SK-N-MC (cell line): ENCODE results near the gene SHROOM1.

Experiments used
- DNase-seq: peaks from one replicate; pipeline ENCODE4 v3.0.0-alpha.2; 2011; ENCODE audit warnings: low read depth, low spot score
- H3K27ac ChIP-seq: fragments of 200-600 bp; sonication (generic); 2 replicates; pipeline ENCODE4 v1.5.1; 2016; ENCODE audit warnings: mixed run types
- H3K36me3 ChIP-seq: fragments of 200-600 bp; sonication (generic); 2 replicates; pipeline ENCODE4 v1.6.1; 2017; ENCODE audit warnings: antibody characterized with exemption, low read length, mixed read lengths; ENCODE audit not compliant: insufficient read depth
- H3K4me3 ChIP-seq: fragments of 200-600 bp; sonication (generic); 2 replicates; pipeline ENCODE4 v1.5.1; 2016
- H3K9ac ChIP-seq: fragments of 200-600 bp; sonication (generic); 2 replicates; pipeline ENCODE4 v1.8.0; 2017; ENCODE audit warnings: mixed run types, mixed read lengths; ENCODE audit not compliant: insufficient read length
- H3K9me3 ChIP-seq: fragments of 200-600 bp; sonication (generic); 2 replicates; pipeline ENCODE4 v1.6.1; 2017; ENCODE audit warnings: low read depth, mild to moderate bottlenecking, antibody characterized with exemption, low read length, moderate library complexity, mixed read lengths
- EZH2 ChIP-seq: fragments of 200-600 bp; sonication (generic); IDR thresholded peaks from one replicate; pipeline ENCODE4 v1.6.1; 2017; ENCODE audit warnings: antibody characterized with exemption
- FOXP2 ChIP-seq: optimal IDR thresholded peaks from 2 replicates; pipeline ENCODE3; 2011; ENCODE audit warnings: mild to moderate bottlenecking, moderate library complexity; ENCODE audit not compliant: insufficient read depth; ENCODE audit errors: extremely low read length, control extremely low read depth
- POLR2AphosphoS5 ChIP-seq: IDR thresholded peaks from 2 replicates; pipeline ENCODE4 v1.6.1; 2012; ENCODE audit warnings: mild to moderate bottlenecking, low read depth, low read length, borderline replicate concordance

SHROOM1 gene

DNA sequence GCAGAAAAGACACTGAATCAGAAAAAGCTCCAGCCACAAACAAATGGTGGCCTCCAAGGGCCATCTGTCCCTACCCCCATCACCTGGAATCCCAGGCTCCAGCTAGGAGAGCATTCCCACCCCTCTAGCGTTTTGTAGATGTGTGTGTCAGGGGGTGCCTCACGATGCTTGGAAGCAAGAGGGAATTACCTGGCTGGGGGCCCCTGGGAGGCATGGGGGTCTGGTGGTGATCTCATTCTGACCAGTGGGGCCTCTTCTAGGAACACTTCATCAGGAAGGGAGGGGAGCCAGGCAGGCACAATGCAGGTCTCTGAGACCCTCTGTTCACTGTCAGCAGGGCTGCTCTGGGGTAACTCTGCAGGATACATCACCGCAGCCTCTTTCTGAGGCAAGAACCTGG is 6.0 kb downstream of the SHROOM1 start:
- no peak for TF ChIP-seq EZH2
- no peak for TF ChIP-seq FOXP2
- TF ChIP-seq POLR2AphosphoS5, result no peak
- H3K36me3 ChIP-seq, result no peaks in the 10 kb centered on the region
- DNase-seq, result no peak
- H3K4me3 ChIP-seq, result no peak overlapping the region
- H3K9me3 ChIP-seq, result no peaks in the 10 kb centered on the region
- H3K9ac ChIP-seq, result no peak overlapping the region
- no peak overlapping the region for H3K27ac ChIP-seq

DNA sequence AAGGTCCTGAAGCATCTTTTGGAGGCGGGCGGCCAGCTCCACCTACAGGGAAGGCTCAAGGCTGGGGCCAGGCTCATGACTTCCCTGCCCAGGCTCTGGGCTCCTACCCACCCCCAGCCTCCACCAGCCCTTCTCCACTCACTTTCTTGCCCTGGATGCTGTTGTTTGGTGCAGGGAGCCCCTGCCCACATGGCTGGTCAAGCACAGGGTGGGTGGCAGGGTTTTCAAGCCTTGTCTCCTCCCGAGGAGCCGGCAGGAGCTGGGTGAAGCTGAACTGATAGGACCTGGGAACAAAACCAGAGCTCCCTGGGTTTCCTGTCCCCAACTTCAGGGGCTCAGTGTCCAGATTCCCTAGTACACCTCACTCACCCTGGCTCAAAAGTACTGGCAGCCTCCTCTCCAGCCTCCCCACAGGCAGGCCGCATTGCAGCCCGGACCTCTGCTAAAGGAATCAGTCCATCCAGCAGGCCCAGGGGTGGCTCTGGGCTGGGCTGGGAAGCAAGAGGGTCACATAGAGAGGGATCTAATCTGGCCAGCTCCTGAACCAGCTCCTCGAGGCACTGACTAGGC is 6.9 kb downstream of the SHROOM1 start:
- no peak overlapping the region for H3K9ac ChIP-seq
- no peaks in the 10 kb centered on the region for H3K9me3 ChIP-seq
- TF ChIP-seq EZH2, result no peak
- TF ChIP-seq FOXP2, result no peak
- TF ChIP-seq POLR2AphosphoS5, result no peak
- H3K27ac ChIP-seq, result no peak overlapping the region
- no peak for DNase-seq
- H3K36me3 ChIP-seq, result no peaks in the 10 kb centered on the region
- no peak overlapping the region for H3K4me3 ChIP-seq

DNA sequence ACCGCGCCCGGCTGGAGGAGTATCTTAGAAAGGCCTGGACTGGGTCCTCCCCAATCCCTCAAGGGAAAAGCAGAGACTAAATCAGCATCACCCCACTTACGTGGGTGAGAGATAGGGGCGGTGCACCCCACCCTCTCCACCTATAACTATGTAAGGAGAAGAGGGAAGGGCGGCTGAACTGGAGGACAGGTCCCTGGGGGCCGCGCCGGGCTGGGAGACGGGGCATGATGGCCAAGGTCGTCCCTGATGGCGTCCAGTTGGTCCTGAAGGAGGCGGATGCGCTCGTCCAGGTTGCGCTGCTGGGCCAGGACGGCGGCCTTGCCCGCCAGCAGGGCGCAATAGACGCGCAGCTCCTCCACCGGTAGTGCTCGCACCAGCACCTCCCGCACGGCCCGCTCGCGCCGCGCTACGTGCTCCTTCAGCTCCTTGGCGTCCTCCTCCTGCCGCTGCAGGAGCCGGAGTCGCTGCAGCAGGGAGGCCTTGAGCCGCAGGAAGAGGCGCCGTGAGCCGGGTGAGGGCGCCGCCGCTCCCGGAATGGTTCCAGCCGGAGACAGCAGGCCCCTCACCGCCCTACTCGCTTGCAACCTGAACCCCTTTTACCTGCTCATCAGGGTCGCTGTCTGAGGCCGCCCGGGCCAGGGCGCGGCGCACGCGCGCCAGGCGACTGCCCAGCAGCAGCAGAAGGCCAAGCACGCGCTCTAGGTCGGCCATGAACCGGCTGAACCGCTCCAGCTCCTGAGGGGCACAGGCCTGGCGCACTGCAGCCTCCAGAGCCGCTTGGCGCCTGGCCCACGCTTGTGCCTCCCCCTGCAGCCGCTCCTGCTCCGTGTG is 7.6 kb downstream of the SHROOM1 start:
- no peak overlapping the region for H3K4me3 ChIP-seq
- no peaks in the 10 kb centered on the region for H3K9me3 ChIP-seq
- H3K36me3 ChIP-seq, result no peaks in the 10 kb centered on the region
- TF ChIP-seq EZH2 (no peak), POLR2AphosphoS5 (no peak), FOXP2 (no peak)
- H3K9ac ChIP-seq, result no peak overlapping the region
- no peak for DNase-seq
- no peak overlapping the region for H3K27ac ChIP-seq

DNA sequence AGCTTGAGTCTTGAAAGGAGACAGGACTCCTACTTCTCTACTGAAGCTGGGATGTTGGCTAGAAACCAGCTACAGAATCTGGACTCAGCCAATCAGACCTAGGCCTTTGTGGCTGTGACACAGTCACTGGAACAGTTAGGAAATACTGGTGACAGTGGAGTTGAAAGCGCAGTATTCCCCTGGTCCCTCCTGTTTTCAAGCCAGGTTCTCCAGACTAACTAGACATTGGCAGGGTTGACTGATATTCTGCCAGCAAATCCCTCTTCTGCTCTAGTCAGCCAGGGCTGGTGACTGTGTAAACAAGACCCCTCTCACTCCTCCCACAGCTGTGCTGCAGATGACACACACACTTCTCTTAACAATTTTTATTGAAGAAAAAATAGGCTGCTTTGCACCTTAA is 8.7 kb downstream of the SHROOM1 start:
- H3K36me3 ChIP-seq, result no peaks in the 10 kb centered on the region
- no peak for TF ChIP-seq POLR2AphosphoS5
- no peak for TF ChIP-seq FOXP2
- no peak for TF ChIP-seq EZH2
- no peak overlapping the region for H3K4me3 ChIP-seq
- no peak overlapping the region for H3K9ac ChIP-seq
- H3K27ac ChIP-seq, result no peak overlapping the region
- no peaks in the 10 kb centered on the region for H3K9me3 ChIP-seq
- DNase-seq, result no peak

DNA sequence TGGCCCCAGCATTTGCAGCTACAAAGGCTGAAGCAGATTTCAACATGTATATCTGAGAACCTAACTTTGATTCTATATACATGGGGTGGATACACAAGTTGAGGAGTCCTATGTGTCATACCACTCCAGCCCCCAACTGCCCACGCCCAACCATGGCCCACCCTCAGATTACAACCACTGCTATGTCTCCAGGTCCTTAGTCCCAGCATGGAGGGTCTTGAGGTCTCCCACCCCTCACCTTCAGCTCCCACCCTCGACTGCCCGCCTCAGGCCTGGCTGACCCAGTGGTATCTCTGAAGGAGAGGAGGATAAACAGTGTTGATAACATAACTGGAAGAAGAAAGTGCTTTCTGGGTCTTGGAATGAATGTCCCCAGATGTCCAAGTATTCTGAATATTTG is 9.1 kb downstream of the SHROOM1 start:
- Histone ChIP-seq H3K27ac (no peak overlapping the region), H3K9me3 (no peaks in the 10 kb centered on the region), H3K36me3 (no peaks in the 10 kb centered on the region), H3K4me3 (no peak overlapping the region), H3K9ac (no peak overlapping the region)
- no peak for DNase-seq
- no peak for TF ChIP-seq FOXP2
- TF ChIP-seq EZH2, result no peak
- TF ChIP-seq POLR2AphosphoS5, result no peak

DNA sequence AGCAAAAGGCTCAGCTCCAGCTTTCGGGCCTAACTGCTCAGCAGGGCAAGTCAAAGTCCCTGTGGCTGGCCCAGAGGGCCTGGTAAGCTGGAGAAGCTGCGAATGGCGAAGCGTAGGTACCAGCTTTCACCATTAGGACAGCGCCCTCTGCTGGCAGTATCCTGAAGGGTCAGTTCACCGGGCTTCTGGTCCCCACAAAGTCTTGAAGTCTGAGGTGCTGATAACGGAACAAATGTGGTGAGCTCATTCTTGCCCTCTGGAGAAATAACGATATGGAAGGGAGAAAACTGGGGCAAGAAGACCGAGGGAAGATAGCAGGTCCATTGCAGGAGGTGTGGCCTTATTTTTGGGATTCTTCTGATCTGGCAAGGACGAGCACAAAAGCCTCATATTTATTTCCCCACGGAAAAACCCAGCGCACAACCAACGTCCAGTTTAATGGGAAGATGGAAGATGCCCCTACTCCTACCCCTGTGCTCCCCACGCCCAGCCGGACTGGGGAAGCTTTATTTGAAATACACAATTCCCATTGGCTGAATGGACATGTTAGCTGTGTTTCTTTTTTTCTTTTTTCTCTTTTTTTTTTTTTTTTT is 10.2 kb downstream of the SHROOM1 start:
- Histone ChIP-seq H3K9me3 (no peaks in the 10 kb centered on the region), H3K9ac (no peak overlapping the region), H3K4me3 (no peak overlapping the region), H3K36me3 (no peaks in the 10 kb centered on the region), H3K27ac (no peak overlapping the region)
- no peak for TF ChIP-seq POLR2AphosphoS5
- no peak for TF ChIP-seq EZH2
- TF ChIP-seq FOXP2, result no peak
- peak; percentile 65 for DNase-seq

DNA sequence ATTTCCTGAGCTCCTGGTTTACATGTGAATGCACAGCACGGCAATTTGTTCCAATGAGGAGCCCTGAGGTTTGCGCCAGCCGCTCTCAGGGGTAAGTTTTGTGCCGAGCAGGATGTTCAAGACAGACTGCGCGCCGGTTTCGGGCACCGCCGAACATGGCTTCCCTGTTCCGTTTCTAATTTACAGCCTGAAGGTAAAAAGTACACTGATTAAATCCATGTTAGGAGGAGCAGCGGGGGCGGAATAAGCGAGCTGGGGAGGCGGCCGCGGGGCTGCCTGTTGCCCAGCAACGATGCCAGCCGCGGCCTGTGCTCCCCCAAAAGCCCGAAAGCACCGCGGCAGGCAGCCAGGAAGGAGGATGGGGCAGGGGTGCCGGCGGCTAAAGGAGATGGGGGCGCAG is 11.0 kb downstream of the SHROOM1 start:
- Histone ChIP-seq H3K4me3 (no peak overlapping the region), H3K9ac (no peak overlapping the region), H3K27ac (no peak overlapping the region), H3K36me3 (no peaks in the 10 kb centered on the region), H3K9me3 (no peaks in the 10 kb centered on the region)
- no peak for DNase-seq
- TF ChIP-seq POLR2AphosphoS5 (no peak), EZH2 (no peak), FOXP2 (no peak)

DNA sequence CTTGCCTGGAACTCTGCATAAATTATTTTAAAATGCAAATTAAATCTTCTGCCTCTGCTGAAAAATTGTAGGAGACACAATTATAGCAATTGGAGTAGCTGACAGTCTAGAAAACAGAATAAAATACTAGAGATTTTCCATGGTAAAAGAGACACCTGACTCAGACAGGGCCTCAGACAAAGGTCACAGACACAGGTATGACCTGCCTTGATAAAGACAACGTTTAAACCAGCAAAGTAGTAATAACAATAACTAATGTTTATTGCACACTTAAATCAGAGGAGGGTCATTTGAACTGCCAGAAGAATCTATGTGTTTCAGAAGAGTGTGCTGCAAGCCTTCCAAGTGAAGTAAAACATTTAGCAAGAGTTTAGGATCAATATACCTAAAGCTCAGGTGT is 13.4 kb downstream of the SHROOM1 start:
- Histone ChIP-seq H3K36me3 (no peaks in the 10 kb centered on the region), H3K9me3 (no peaks in the 10 kb centered on the region), H3K4me3 (no peak overlapping the region), H3K27ac (peak overlapping the region; percentile 65), H3K9ac (peak overlapping the region; percentile 11)
- DNase-seq, result no peak
- no peak for TF ChIP-seq FOXP2
- no peak for TF ChIP-seq POLR2AphosphoS5
- TF ChIP-seq EZH2, result no peak
